ENCODE results near the gene RP9. TPM values are rescaled to one million over a fixed set of nuclear protein-coding genes. Genes with fewer than 3 reads are reported as not detected.

The RP9 gene
- total and polyA plus RNA-seq, 11 donors, result 12.4 to 31.7 (median 18.0) TPM

DNA sequence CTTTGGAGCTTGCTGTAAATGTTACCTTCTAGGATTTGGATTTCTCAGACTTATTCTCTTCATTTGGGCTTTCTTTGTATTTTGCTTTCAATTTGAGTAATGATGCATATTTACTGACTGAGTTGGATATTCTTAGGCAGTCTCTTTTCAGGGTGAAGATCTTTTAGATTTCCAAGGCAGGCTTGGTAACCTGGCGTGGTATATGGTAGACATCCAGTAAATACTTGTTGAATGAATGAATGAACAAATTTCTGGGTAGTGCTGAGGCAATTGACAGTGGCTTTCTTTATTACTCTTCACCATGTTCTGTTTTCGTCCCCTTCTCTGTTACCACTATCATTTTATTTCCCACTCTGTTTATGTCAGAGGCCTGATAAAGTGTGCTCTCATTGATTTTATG lies 47.2 kb upstream of the RP9 start:
- WGBS, 4 donors, result 95 to 99% (median 96%) methylated on average over 2 of the region's 2 CpGs
- Histone ChIP-seq H3K36me3 (peaks cover 0 to 18% (median 2%) of the 10 kb centered on the region in 9 donors), H3K4me3 (no peak overlapping the region), H3K4me1 (peaks cover 0 to 18% (median 10%) of the 10 kb centered on the region in 12 donors), H3K27me3 (no peaks in the 10 kb centered on the region), H3K9me3 (peaks cover 0 to 3% (median 0%) of the 10 kb centered on the region in 12 donors), H3K27ac (peak overlapping the region in 2 of 12 donors; percentile 52 to 63)
- intact Hi-C loops (cut with DNase I), result no loop called here
- DNase-seq (no peak), ATAC-seq (no peak)
- TF ChIP-seq, protein P1, sequence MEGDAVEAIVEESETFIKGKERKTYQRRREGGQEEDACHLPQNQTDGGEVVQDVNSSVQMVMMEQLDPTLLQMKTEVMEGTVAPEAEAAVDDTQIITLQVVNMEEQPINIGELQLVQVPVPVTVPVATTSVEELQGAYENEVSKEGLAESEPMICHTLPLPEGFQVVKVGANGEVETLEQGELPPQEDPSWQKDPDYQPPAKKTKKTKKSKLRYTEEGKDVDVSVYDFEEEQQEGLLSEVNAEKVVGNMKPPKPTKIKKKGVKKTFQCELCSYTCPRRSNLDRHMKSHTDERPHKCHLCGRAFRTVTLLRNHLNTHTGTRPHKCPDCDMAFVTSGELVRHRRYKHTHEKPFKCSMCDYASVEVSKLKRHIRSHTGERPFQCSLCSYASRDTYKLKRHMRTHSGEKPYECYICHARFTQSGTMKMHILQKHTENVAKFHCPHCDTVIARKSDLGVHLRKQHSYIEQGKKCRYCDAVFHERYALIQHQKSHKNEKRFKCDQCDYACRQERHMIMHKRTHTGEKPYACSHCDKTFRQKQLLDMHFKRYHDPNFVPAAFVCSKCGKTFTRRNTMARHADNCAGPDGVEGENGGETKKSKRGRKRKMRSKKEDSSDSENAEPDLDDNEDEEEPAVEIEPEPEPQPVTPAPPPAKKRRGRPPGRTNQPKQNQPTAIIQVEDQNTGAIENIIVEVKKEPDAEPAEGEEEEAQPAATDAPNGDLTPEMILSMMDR (IDR thresholded peaks at IDR 0.05), result no peak
- TF ChIP-seq POLR2A (IDR thresholded peaks at IDR 0.05), result no peak

DNA sequence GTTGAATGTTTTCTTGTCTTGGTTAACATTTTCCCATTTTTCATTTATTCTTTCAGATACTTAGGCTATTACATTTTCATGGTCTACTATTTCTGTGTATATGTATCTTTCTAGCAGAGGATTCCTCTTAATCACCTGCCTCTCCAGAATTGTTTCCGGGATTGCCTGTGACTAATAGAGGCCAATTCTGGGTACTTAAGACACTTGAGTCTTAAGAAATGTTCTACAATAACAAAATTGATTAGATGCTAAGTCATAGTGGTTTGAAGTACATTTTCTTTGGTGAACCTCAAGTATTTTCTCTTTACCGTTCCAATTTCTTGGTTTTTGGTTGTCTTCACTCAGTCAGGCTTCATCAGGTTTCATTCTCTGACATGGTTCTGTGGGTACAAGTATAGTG lies 46.6 kb upstream of the RP9 start:
- TF ChIP-seq POLR2A (IDR thresholded peaks at IDR 0.05), result no peak
- TF ChIP-seq, protein P1 (IDR thresholded peaks at IDR 0.05), result no peak
- DNase-seq, result no peak
- intact Hi-C loops (cut with DNase I), result no loop called here
- no peak overlapping the region for H3K4me3 ChIP-seq
- H3K27me3 ChIP-seq, result no peaks in the 10 kb centered on the region
- H3K36me3 ChIP-seq, result peaks cover 0 to 18% (median 2%) of the 10 kb centered on the region in 9 donors
- H3K27ac ChIP-seq, result no peak overlapping the region
- 70 to 99% (median 87%) methylated on average over 2 of the region's 2 CpGs for WGBS, 4 donors
- H3K4me1 ChIP-seq, result peaks cover 0 to 18% (median 10%) of the 10 kb centered on the region in 12 donors
- no peak for ATAC-seq
- H3K9me3 ChIP-seq, result no peaks in the 10 kb centered on the region

DNA sequence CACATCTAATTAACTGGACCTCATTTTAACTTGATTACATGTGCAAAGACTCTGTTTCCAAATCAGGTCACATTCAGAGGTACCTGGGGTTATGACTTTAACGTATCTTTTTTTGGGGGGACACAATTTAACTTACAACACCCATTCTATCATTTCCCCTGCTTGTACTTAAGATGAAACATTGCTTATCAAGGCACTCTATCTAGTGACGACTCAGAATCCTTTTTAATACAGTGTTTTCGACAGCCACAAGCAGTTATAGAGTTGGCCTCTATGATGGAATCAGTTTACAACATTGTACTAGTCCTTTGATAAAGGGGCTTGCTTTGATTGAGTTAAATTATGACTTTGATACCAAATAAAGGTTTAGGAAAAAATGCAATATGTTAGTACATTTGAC lies 42.9 kb upstream of the RP9 start:
- Histone ChIP-seq H3K36me3 (peaks cover 0 to 18% (median 2%) of the 10 kb centered on the region in 9 donors), H3K4me1 (peaks cover 0 to 7% (median 2%) of the 10 kb centered on the region in 12 donors), H3K4me3 (no peak overlapping the region), H3K27ac (no peak overlapping the region), H3K9me3 (no peaks in the 10 kb centered on the region), H3K27me3 (no peaks in the 10 kb centered on the region)
- intact Hi-C loops (cut with DNase I), result no loop called here
- WGBS, 4 donors, result 68 to 96% (median 87%) methylated on average over 3 of the region's 3 CpGs
- no peak for TF ChIP-seq POLR2A (IDR thresholded peaks at IDR 0.05)
- TF ChIP-seq, protein P1 (IDR thresholded peaks at IDR 0.05), result no peak
- no peak for DNase-seq
- ATAC-seq, result no peak

DNA sequence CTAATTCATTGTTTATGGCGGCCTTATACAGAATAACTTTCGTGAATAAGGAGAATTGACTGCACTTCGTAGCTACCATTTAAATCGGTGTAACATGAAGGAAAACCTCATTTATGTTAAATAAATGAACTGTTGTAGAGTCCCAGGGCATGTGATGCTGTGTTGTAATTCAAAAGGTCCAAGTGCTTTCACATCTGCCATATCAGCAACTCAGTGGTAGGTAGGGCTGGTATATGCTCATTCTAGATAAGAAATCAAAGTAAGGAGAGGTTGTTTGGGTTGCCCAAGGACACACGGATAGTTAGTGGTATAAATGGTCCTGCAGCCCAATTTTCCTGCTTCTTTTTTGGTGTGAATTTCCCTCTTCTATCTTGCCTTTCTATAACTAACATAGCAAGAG lies 36.0 kb upstream of the RP9 start:
- H3K27ac ChIP-seq, result no peak overlapping the region
- H3K9me3 ChIP-seq, result peaks cover 0 to 9% (median 0%) of the 10 kb centered on the region in 12 donors
- TF ChIP-seq, protein P1 (IDR thresholded peaks at IDR 0.05), result no peak
- no peak for TF ChIP-seq POLR2A (IDR thresholded peaks at IDR 0.05)
- H3K27me3 ChIP-seq, result no peaks in the 10 kb centered on the region
- peaks cover 0 to 6% (median 0%) of the 10 kb centered on the region in 12 donors for H3K4me1 ChIP-seq
- DNase-seq, result no peak
- H3K36me3 ChIP-seq, result peaks cover 0 to 3% (median 0%) of the 10 kb centered on the region in 9 donors
- intact Hi-C loops (cut with DNase I), result no loop called here
- ATAC-seq, result no peak
- 87 to 90% (median 89%) methylated on average over 5 of the region's 5 CpGs for WGBS, 4 donors
- no peak overlapping the region for H3K4me3 ChIP-seq

All from heart left ventricle (tissue), 16 donors.